ENCODE data around the gene LMX1B.

LMX1B gene

DNA sequence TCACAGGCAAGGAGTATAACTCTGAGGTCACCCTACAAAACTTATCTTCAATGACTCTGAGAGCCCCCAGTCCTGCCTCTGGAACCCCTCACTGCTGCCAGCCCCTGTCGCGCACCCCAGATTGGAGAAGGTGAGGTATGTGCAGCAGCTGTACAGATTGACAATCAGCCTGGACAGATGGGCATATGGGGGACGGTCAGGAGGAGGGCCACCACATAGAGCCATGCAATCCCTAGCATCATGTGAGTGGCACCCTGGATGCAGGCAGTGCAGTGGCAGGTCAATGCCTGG lies 90.1 kb downstream of the LMX1B start:
- Histone ChIP-seq H2AFZ (ENCODE audit: low read depth) (no peak overlapping the region), H3K27me3 (ENCODE audit: insufficient read depth, low read depth) (peaks cover 49% of the 10 kb centered on the region), H3K36me3 (ENCODE audit: insufficient read depth) (no peaks in the 10 kb centered on the region), H3K4me3 (IDR thresholded peaks at IDR 0.05; ENCODE audit: insufficient read depth, low read depth, low read length) (no peak overlapping the region), H3K79me2 (ENCODE audit: insufficient read depth, low read depth) (no peaks in the 10 kb centered on the region), H3K4me1 (ENCODE audit: low read depth, poor library complexity, severe bottlenecking) (peaks cover 10% of the 10 kb centered on the region), H3K27ac (no peak overlapping the region), H3K9ac (no peak overlapping the region), H3K4me2 (no peak overlapping the region), H4K20me1 (ENCODE audit: insufficient read depth) (no peaks in the 10 kb centered on the region)
- TF ChIP-seq, protein P1, sequence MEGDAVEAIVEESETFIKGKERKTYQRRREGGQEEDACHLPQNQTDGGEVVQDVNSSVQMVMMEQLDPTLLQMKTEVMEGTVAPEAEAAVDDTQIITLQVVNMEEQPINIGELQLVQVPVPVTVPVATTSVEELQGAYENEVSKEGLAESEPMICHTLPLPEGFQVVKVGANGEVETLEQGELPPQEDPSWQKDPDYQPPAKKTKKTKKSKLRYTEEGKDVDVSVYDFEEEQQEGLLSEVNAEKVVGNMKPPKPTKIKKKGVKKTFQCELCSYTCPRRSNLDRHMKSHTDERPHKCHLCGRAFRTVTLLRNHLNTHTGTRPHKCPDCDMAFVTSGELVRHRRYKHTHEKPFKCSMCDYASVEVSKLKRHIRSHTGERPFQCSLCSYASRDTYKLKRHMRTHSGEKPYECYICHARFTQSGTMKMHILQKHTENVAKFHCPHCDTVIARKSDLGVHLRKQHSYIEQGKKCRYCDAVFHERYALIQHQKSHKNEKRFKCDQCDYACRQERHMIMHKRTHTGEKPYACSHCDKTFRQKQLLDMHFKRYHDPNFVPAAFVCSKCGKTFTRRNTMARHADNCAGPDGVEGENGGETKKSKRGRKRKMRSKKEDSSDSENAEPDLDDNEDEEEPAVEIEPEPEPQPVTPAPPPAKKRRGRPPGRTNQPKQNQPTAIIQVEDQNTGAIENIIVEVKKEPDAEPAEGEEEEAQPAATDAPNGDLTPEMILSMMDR (conservative IDR thresholded peaks at IDR 0.05; ENCODE audit: low read depth, low read length) = no peak

DNA sequence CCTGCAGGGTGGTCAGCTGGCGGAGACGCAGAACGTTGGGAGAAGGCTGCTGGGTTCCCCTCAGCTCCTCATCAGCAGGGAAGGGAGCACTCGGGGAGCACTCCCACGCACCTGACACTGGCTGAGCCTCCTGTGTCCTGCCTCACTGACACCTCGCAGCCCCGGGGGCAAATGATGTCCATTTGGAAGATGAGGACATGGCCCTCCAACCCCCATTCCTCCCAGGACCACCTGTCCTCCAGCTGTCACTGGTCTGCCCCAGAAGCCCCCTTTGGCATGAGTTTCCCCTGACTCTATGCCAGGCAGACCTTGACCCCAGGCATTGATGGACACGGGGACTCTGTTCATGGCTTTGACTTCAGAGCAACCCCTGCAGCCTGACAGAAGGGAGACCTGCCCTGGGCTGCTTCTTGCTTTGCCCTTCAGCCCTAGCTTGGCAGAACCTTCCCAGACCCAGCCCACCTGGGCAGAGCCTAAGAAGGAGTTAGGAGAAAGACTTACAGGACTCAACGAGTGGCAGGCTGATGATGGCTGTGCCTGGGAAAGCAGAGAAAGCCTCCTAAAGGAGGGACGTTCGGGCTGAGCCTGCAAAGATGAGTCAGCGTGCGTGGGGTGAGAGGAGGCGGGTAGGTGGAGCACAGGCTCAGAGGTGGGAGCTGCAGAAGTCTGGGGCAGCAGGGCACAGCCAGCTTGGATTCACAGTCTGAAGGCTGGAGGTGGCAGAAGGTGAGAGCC lies 90.6 kb downstream of the LMX1B start:
- Histone ChIP-seq H3K36me3 (ENCODE audit: insufficient read depth) (no peaks in the 10 kb centered on the region), H3K27ac (no peak overlapping the region), H3K4me1 (ENCODE audit: low read depth, poor library complexity, severe bottlenecking) (peaks cover 10% of the 10 kb centered on the region), H3K27me3 (ENCODE audit: insufficient read depth, low read depth) (peaks cover 45% of the 10 kb centered on the region), H3K9ac (no peak overlapping the region), H3K4me2 (no peak overlapping the region), H3K79me2 (ENCODE audit: insufficient read depth, low read depth) (no peaks in the 10 kb centered on the region), H2AFZ (ENCODE audit: low read depth) (no peak overlapping the region), H3K4me3 (IDR thresholded peaks at IDR 0.05; ENCODE audit: insufficient read depth, low read depth, low read length) (no peak overlapping the region), H4K20me1 (ENCODE audit: insufficient read depth) (no peaks in the 10 kb centered on the region)
- TF ChIP-seq, protein P1 (conservative IDR thresholded peaks at IDR 0.05; ENCODE audit: low read depth, low read length) = no peak

DNA sequence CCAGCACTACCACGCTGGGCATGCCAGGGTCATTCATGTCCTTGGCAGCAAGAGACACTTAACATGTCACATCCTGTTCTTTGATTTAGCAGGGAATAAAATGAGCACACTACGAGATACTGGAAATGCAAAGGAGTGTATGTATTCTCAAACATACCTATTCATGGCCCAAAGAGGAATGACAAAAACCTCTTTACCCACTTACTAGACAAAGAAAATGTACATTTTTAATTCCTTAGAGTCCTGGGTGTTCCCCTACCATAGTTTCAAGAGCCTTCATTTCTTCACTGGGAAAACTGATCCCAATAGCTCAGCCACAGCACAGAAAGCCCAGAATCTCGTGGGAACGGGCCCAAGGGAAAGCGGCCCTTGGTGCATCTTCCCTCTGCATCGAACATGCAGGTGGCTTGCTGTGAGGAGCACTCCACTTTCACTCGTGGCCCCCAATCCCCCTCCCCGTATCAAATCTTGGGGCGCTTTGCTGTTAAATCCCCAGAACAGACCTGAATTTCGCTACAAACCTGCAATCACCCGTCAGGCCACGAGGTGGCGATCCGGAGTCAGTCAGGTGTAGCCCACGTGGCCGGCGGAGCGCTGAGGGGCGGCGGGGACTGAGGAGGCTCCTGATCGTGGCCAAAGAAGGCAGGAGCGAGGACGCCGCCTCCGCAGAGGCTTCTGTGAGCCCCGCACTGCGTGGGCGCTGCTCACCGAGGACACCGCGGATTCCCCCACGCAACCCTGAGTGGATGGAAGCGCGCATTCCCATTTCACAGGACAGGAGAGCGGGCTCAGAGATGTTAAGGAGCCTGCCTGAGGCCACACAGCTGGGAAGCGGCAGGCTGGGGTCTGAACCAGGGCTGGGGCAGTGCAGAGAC lies 91.4 kb downstream of the LMX1B start:
- peaks cover 38% of the 10 kb centered on the region for H3K27me3 ChIP-seq (ENCODE audit: insufficient read depth, low read depth)

DNA sequence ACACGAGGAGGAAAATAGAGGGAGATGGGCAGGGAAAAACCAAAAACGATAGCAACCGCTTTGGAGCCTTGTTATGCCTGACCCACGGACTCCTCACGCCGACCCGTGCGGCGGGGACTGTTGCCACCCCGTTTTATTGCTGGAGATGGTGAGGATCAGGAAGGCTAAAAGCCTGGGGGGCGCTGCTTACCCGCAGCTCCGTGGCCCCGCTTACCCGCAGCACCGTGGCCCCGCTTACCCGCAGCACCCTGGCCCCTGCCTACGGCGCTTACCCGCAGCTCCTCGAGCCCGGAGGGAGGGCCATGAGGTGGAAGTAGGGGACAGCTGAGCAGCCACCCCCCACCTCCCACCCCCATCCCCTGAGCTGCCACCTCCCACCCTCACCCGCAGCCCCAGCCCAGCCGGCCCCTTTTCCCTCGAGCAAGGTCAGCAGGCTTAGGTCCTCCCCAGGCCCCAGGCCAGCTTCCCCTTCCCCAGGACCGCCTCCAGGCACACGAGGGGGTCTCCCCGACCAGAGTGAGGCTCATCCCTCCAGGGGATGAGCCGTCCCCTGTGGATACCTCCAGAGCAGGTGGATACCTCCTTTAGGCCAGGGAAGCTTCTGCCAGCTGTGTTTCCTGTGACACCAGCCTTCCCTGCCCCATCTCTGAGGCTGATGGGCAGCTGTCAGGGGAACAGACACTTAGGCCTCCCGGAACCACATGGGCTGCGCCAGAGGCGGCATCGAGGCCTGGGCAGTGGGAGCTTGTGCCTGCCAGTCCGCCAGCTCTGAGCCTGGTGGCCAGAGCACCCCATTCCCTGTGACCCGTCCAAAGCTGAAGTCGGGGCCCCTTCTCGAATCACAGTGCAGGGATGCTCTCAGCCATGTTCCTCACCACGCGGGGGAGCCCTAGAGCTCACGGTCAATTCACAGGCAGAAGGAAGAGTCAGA lies 92.3 kb downstream of the LMX1B start:
- TF ChIP-seq, protein P1 (conservative IDR thresholded peaks at IDR 0.05; ENCODE audit: low read depth, low read length) = peak; percentile 84
- no peaks in the 10 kb centered on the region for H3K79me2 ChIP-seq (ENCODE audit: insufficient read depth, low read depth)
- no peaks in the 10 kb centered on the region for H3K36me3 ChIP-seq (ENCODE audit: insufficient read depth)
- no peak overlapping the region for H3K27ac ChIP-seq
- peaks cover 33% of the 10 kb centered on the region for H3K27me3 ChIP-seq (ENCODE audit: insufficient read depth, low read depth)
- H2AFZ ChIP-seq (ENCODE audit: low read depth) = peak overlapping the region; percentile 97
- H3K9ac ChIP-seq = no peak overlapping the region; the same call in 1 of the 2 replicates
- H3K4me3 ChIP-seq (IDR thresholded peaks at IDR 0.05; ENCODE audit: insufficient read depth, low read depth, low read length) = no peak overlapping the region
- no peaks in the 10 kb centered on the region for H4K20me1 ChIP-seq (ENCODE audit: insufficient read depth)
- peaks cover 10% of the 10 kb centered on the region for H3K4me1 ChIP-seq (ENCODE audit: low read depth, poor library complexity, severe bottlenecking)
- H3K4me2 ChIP-seq = peak overlapping the region; percentile 78

More for the DNA sequence above, 91.4 kb downstream of the LMX1B start:
- Histone ChIP-seq H3K27ac (no peak overlapping the region), H3K79me2 (ENCODE audit: insufficient read depth, low read depth) (no peaks in the 10 kb centered on the region), H3K36me3 (ENCODE audit: insufficient read depth) (no peaks in the 10 kb centered on the region), H3K9ac (no peak overlapping the region; the same call in 1 of the 2 replicates), H2AFZ (ENCODE audit: low read depth) (peak overlapping the region; percentile 97), H4K20me1 (ENCODE audit: insufficient read depth) (no peaks in the 10 kb centered on the region), H3K4me3 (IDR thresholded peaks at IDR 0.05; ENCODE audit: insufficient read depth, low read depth, low read length) (no peak overlapping the region), H3K4me1 (ENCODE audit: low read depth, poor library complexity, severe bottlenecking) (peaks cover 10% of the 10 kb centered on the region), H3K4me2 (peak overlapping the region; percentile 78)
- TF ChIP-seq, protein P1 (conservative IDR thresholded peaks at IDR 0.05; ENCODE audit: low read depth, low read length) = peak; percentile 91
